HUES64 (cell line): ENCODE data around the gene ITGB6.
"Not testable (repeated sequence)": the region's sequence is repeated elsewhere in the genome, so short reads cannot be mapped to it uniquely, and the experiment has no call there.

Source experiments
- H3K27ac ChIP-seq: 2 replicates; pipeline ENCODE4 v1.7.0; 2013; ENCODE audit warnings: low read depth, low read length, inconsistent platforms
- H3K27me3 ChIP-seq: 2 replicates; pipeline ENCODE4 v1.6.1; 2013; ENCODE audit warnings: mild to moderate bottlenecking, low read length; ENCODE audit not compliant: insufficient read depth
- H3K36me3 ChIP-seq: 2 replicates; pipeline ENCODE4 v1.6.1; 2013; ENCODE audit warnings: mild to moderate bottlenecking, low read length; ENCODE audit not compliant: insufficient read depth
- H3K4me1 ChIP-seq: 2 replicates; pipeline ENCODE4 v1.6.1; 2013; ENCODE audit warnings: mild to moderate bottlenecking, low read length, moderate library complexity; ENCODE audit not compliant: insufficient read depth
- H3K4me3 ChIP-seq: 2 replicates; pipeline ENCODE4 v1.5.1; 2013; ENCODE audit warnings: mild to moderate bottlenecking, low read length, moderate library complexity
- H3K9ac ChIP-seq: 2 replicates; pipeline ENCODE4 v1.6.1; 2013; ENCODE audit warnings: mild to moderate bottlenecking, low read depth, low read length
- H3K9me3 ChIP-seq: 2 replicates; pipeline ENCODE4 v1.6.1; 2013; ENCODE audit warnings: low read depth, low read length; ENCODE audit not compliant: insufficient read depth
- WGBS: fragments of 150-250, 120-280 bp; methylation state at CpG from one replicate; pipeline ENCODE4 v1.1.7; 2013; ENCODE audit warnings: missing lambda C conversion rate; 5-methylcytosine and 5-hydroxymethylcytosine counted together

ITGB6 gene

DNA sequence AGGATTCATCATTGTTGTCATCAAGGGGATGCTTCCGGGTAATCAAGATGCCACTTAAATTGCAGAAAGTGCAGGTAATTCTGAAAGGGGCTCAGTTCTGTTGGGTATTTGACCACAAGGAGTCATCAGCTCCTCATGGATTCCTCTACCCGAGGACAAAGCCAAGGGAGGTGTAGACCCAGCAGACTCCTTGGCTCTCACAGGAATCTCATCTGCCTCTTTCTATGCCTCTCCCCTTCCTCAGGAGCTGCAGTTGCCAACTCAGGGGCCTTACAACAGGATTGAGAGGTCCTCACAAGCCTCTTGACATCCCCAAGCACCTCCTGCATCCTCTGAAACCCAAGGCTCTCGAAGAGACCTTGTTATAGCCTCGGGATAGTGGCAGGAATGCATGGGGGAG is 44.0 kb downstream of the ITGB6 start:
- Histone ChIP-seq H3K36me3 (no peaks in the 10 kb centered on the region), H3K27ac (no peak overlapping the region), H3K4me3 (no peak overlapping the region), H3K4me1 (peaks cover 10% of the 10 kb centered on the region), H3K9ac (no peak overlapping the region), H3K27me3 (no peaks in the 10 kb centered on the region), H3K9me3 (no peaks in the 10 kb centered on the region)
- 89% methylated on average over 4 of the region's 4 CpGs for WGBS

DNA sequence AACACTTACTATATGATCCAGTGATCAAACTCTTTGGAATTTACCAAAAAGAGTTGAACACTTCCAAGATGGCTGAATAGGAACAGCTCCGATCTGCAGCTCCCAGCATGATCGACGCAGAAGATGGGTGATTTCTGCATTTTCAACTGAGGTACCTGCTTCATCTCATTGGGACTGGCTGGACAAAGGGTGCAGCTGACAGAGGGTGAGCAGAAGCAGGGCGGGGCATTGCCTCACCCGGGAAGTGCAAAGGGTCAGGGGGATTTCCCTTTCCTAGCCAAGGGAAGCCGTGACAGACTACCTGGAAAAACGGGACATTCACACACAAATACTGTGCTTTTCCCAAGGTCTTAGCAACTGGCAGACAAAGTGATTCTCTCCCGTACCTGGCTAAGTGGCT is 51.7 kb downstream of the ITGB6 start:
- H3K27me3 ChIP-seq, H3K27ac ChIP-seq: not testable (repeated sequence)
- WGBS: 89% methylated on average over 8 of the region's 8 CpGs

DNA sequence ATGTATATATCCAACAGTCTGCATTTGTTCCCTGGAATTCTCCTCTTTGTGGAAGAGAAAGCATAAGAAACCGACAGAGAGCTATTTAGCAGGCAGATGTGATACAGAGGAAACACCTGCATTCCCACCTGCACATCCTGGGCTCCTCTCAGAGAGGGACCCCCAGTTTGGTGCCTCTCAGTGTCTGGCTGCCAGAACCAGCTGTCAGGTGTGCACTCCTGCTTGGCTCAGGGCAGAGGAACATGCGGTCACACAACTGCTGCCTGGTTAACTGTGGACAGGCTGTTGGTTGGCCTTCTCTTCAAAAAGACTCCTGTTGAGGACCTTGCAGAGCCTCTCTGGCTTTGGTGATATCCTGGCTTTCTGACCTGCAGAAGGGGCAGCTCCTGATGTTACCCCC is 54.6 kb downstream of the ITGB6 start:
- no peak overlapping the region for H3K27ac ChIP-seq
- no peak overlapping the region for H3K9ac ChIP-seq
- H3K27me3 ChIP-seq: no peaks in the 10 kb centered on the region
- 94% methylated on average over 2 of the region's 2 CpGs for WGBS
- no peak overlapping the region for H3K4me3 ChIP-seq
- H3K36me3 ChIP-seq: no peaks in the 10 kb centered on the region
- H3K4me1 ChIP-seq: no peaks in the 10 kb centered on the region
- no peaks in the 10 kb centered on the region for H3K9me3 ChIP-seq

More for the DNA sequence above, 51.7 kb downstream of the ITGB6 start:
- not testable (repeated sequence) for H3K36me3 ChIP-seq, H3K4me3 ChIP-seq, H3K4me1 ChIP-seq, H3K9ac ChIP-seq, H3K9me3 ChIP-seq

DNA sequence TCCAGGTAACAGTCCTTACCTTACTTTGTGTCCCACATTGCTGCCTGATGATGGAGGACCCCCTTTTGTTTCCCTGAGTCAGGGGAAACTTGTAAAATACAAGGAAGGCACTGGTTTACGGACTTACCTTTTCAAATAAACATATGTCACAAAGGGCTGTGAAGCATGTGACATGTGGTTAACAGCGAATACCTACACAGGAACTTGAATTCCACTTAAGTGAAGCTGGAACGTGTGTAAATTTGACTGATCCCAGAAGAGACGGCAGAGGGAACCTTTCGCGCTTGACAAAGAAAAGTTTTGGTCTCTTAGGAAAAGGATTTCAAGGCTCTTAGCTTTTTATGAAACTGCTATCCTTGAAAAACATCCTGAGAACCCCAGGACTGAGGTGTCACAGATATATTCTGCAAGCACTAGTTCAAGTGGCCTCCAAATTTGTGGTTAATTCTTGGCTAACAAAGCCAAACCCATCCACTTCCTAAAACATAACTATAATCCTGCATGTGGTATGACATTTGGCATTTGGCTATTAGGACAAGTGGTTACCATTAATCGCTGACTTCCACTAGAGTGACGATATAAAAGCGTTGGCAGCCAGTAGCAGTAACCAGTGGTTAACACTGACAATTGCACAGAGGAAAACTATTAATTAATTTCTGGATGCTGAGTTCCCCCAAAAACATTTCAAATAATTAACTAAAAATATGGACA is 55.6 kb downstream of the ITGB6 start:
- Histone ChIP-seq H3K27ac (no peak overlapping the region), H3K9ac (no peak overlapping the region), H3K4me1 (no peaks in the 10 kb centered on the region), H3K27me3 (no peaks in the 10 kb centered on the region), H3K36me3 (no peaks in the 10 kb centered on the region), H3K9me3 (no peaks in the 10 kb centered on the region), H3K4me3 (no peak overlapping the region)
- WGBS: 92% methylated on average over 9 of the region's 9 CpGs

DNA sequence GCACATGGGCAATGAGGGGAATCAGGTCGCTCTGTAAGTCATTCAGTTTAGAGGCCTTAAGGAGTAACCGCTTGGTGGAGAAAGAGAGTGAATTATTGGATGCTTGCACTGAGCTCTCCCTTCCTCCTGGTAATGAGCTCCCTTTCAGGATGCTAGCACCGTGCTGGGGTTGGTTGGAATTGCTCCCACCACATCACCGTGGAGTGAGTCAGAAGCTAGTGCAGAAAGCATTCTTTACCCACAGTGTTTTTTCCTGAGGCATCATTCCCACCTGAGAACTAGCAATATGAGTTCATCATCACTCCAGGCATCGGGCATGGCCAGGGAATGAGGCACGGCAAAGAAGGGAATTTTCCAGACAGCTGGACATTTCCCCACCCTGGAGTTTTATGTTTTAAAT is 57.6 kb downstream of the ITGB6 start:
- no peaks in the 10 kb centered on the region for H3K9me3 ChIP-seq
- WGBS: 94% methylated on average over 6 of the region's 6 CpGs
- no peak overlapping the region for H3K4me3 ChIP-seq
- H3K27me3 ChIP-seq: no peaks in the 10 kb centered on the region
- H3K4me1 ChIP-seq: no peaks in the 10 kb centered on the region
- no peak overlapping the region for H3K9ac ChIP-seq
- H3K27ac ChIP-seq: no peak overlapping the region
- H3K36me3 ChIP-seq: no peaks in the 10 kb centered on the region

DNA sequence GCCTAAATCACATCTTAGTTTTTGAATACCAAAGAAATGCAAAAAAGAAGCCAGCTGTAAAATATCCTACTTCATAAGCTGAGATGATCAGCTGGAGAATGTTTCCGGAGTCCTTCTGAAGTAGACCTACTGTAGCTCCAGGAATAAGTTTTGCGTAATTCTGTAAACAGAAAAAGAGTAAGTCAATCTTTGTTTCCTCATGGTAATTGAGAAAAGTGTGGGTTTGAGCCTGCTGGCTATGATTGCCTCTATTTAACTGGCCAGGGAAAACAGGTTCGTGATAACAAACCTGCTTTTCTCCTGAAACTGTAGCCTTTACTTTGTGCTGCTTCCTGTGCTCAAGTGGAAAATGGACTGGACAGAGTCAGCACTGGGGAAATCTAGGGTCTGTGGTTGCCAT is 58.2 kb downstream of the ITGB6 start:
- WGBS: 95% methylated on average over 3 of the region's 3 CpGs
- H3K27ac ChIP-seq: no peak overlapping the region
- H3K27me3 ChIP-seq: no peaks in the 10 kb centered on the region
- no peak overlapping the region for H3K9ac ChIP-seq
- no peaks in the 10 kb centered on the region for H3K4me1 ChIP-seq
- H3K4me3 ChIP-seq: no peak overlapping the region
- no peaks in the 10 kb centered on the region for H3K36me3 ChIP-seq
- H3K9me3 ChIP-seq: no peaks in the 10 kb centered on the region

DNA sequence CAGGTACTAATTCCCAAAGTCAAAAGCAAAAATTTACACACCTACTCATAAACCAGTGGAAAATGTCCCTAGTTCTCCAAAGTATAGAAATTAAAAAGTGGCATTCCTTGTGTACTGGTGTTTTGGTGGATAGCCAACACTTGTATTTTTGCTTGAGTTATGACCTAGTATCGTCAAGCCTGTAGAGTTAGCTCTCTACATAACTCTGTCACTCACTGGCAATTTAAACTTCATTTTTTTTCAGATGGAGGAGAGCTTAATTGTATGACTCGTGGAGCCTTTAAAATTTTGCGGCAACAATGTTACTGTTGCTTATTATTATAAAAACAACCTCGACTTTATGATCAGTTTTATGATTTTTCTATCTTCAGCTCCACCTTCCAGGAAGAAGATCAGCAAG is 58.7 kb downstream of the ITGB6 start:
- Histone ChIP-seq H3K4me1 (no peaks in the 10 kb centered on the region), H3K27me3 (no peaks in the 10 kb centered on the region), H3K36me3 (no peaks in the 10 kb centered on the region), H3K4me3 (no peak overlapping the region), H3K9me3 (no peaks in the 10 kb centered on the region), H3K9ac (no peak overlapping the region), H3K27ac (no peak overlapping the region)
- WGBS: 97% methylated on average over 3 of the region's 4 CpGs

DNA sequence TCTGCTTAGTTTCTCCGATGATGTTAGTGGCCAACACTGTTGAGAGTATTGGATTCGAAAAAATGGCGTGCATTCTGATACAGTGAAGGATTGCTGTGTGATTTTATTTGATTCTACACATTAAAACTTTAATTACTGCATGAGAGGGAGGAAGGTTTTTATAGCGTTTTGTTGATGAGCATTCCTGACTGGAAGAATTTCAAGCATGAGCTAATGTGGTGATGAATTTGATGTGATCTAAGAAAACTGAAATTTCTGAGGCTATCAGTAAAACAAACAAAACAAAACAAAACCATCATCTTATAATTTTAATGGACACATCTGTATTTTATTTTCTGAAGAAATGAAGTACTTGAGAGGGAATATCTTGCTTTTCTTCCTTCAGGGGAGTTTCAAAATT is 59.6 kb downstream of the ITGB6 start:
- Histone ChIP-seq H3K9ac (no peak overlapping the region), H3K27ac (no peak overlapping the region), H3K27me3 (no peaks in the 10 kb centered on the region), H3K36me3 (no peaks in the 10 kb centered on the region), H3K4me3 (no peak overlapping the region), H3K9me3 (no peaks in the 10 kb centered on the region), H3K4me1 (no peaks in the 10 kb centered on the region)
- WGBS: 87% methylated on average over 4 of the region's 4 CpGs

DNA sequence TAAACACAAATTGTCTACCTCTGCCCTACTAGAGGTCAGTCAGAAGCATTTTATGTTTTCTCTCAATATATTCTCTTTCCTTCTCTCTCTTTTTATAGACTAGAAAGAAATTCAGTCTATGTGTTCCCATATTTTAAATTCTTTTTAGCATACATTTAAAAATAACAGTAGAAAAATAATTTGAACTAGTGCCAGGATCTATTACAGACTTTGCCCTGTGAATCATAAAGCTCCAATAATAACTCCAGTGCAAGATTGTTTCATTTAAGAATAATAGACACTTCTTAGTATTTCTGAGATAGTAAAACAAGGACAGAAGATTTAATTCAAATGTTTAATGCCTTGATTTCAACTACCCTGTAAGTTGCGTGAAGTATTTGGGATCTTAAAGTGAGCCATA is 60.1 kb downstream of the ITGB6 start:
- Histone ChIP-seq H3K27ac (no peak overlapping the region), H3K27me3 (no peaks in the 10 kb centered on the region), H3K4me3 (no peak overlapping the region), H3K9ac (no peak overlapping the region), H3K9me3 (no peaks in the 10 kb centered on the region), H3K36me3 (no peaks in the 10 kb centered on the region), H3K4me1 (no peaks in the 10 kb centered on the region)
- WGBS: 94% methylated on average over 1 of the region's 1 CpG

DNA sequence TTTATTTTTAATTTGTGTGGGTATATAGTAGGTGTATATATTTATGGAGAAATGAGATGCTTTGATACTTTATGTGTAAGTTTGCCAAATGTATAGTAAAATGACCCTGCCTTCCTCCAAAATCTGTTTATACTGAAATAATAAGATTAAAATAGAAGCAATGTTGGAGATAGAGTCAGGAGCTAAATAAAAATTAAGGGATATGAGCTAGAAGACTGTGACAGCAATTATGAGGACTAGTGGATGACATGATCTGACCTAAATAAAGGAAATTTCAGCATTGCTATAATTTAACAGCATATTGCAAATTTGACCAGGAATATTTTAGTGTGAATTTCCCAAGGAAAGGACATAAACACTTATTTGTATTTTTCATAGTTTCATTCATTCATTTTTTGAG is 60.7 kb downstream of the ITGB6 start:
- no peak overlapping the region for H3K4me3 ChIP-seq
- no peaks in the 10 kb centered on the region for H3K4me1 ChIP-seq
- no peaks in the 10 kb centered on the region for H3K9me3 ChIP-seq
- H3K27ac ChIP-seq: no peak overlapping the region
- H3K9ac ChIP-seq: no peak overlapping the region
- no peaks in the 10 kb centered on the region for H3K27me3 ChIP-seq
- no peaks in the 10 kb centered on the region for H3K36me3 ChIP-seq

DNA sequence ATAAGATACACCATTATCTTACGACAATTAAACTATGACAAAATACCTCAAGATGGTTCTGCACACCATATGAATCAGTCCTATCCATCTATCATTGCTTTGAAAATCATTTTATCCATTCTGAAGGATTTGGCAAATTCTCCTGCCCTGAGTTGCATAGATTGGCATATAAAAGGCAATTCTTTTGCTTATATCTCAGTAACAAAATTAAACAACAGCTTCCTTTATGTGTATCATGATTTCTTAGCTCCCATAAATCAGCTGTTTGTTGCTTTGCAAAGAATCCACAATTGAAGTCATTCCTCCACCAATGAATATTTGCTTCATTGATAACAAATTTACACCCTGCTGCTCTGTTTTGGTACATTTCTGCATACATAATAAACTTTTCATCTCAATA is 61.7 kb downstream of the ITGB6 start:
- Histone ChIP-seq H3K27ac (no peak overlapping the region), H3K4me1 (no peaks in the 10 kb centered on the region), H3K9me3 (no peaks in the 10 kb centered on the region), H3K4me3 (no peak overlapping the region), H3K36me3 (no peaks in the 10 kb centered on the region), H3K27me3 (no peaks in the 10 kb centered on the region), H3K9ac (no peak overlapping the region)
- WGBS: 84% methylated on average over 1 of the region's 1 CpG

DNA sequence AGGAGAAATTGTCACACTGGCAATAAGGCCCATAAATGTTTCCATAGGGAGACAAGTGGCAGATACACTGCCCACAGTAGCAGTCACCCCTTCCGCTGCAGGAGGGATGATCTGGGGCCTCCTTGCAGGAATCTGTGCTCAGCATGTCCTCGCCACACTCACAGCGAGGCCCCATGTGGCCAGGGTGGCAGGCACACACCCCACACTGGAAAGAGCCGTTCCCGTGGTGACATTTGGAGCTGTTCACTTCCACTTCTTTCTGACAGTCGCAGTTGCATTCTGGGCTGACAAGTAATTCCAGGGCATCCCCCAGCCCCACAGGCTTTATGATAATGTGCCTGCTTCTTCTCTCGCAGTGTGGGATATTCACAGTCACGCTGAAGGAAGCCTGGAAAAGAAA is 62.6 kb downstream of the ITGB6 start:
- no peaks in the 10 kb centered on the region for H3K4me1 ChIP-seq
- no peak overlapping the region for H3K27ac ChIP-seq
- H3K36me3 ChIP-seq: no peaks in the 10 kb centered on the region
- H3K9ac ChIP-seq: no peak overlapping the region
- 91% methylated on average over 8 of the region's 8 CpGs for WGBS
- no peaks in the 10 kb centered on the region for H3K27me3 ChIP-seq
- no peak overlapping the region for H3K4me3 ChIP-seq
- no peaks in the 10 kb centered on the region for H3K9me3 ChIP-seq
